ENCODE results near the gene REV3L.
A peak's percentile ranks its signal among the peaks of the same experiment; 100 is the strongest.
"Not testable (repeated sequence)": the region's sequence is repeated elsewhere in the genome, so short reads cannot be mapped to it uniquely, and the experiment has no call there.

The REV3L gene

DNA sequence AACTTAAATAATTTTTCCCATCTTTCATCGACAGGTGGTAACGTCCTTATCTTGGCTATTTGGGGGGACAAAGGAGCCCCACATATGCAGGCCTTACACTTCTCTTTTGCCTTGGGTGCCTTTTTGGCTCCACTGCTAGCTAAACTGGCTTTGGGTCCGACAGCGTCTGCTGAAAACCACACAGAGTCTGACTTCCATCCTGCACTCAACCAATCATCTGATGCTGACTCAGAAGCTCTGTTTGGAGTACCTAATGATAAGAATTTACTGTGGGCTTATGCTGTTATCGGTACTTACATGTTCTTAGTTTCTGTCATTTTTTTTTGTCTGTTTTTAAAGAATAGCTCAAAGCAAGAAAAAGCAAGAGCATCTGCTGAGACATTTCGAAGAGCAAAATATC, 217.2 kb downstream of the REV3L start:
- Mint-ChIP-seq H3K27ac (no peak overlapping the region), H3K4me3 (no peak overlapping the region), H3K27me3 (no peaks in the 10 kb centered on the region), H3K4me1 (ENCODE audit: low read depth) (peaks cover 20% of the 10 kb centered on the region), H3K9me3 (no peaks in the 10 kb centered on the region), H3K36me3 (ENCODE audit: low read depth) (peaks cover 67% of the 10 kb centered on the region)
- intact Hi-C loops (cut with micrococcal nuclease), result no loop called here

DNA sequence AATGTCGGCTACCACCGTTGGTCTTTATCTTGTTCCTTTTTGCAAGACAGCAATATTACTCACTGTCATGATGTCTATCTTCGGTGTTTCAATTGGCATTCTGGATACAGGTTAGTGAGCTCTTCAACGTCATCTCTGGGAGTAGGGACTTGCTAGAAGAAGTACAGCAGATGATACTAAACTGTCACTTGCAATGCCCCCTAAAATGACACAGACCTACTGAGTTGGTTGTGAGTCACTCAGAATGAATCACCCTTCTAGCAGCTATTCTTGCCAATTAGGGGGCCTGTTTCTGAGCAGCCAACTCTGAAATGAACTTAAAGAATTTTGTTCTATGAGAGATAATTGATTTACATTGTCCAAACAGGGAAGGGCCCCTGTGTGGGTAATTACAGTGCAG, 219.2 kb downstream of the REV3L start:
- Mint-ChIP-seq H3K27me3 (no peaks in the 10 kb centered on the region), H3K36me3 (ENCODE audit: low read depth) (peaks cover 48% of the 10 kb centered on the region), H3K9me3 (no peaks in the 10 kb centered on the region), H3K4me3 (no peak overlapping the region), H3K4me1 (ENCODE audit: low read depth) (peaks cover 32% of the 10 kb centered on the region), H3K27ac (no peak overlapping the region)
- intact Hi-C loops (cut with micrococcal nuclease), result no loop called here

DNA sequence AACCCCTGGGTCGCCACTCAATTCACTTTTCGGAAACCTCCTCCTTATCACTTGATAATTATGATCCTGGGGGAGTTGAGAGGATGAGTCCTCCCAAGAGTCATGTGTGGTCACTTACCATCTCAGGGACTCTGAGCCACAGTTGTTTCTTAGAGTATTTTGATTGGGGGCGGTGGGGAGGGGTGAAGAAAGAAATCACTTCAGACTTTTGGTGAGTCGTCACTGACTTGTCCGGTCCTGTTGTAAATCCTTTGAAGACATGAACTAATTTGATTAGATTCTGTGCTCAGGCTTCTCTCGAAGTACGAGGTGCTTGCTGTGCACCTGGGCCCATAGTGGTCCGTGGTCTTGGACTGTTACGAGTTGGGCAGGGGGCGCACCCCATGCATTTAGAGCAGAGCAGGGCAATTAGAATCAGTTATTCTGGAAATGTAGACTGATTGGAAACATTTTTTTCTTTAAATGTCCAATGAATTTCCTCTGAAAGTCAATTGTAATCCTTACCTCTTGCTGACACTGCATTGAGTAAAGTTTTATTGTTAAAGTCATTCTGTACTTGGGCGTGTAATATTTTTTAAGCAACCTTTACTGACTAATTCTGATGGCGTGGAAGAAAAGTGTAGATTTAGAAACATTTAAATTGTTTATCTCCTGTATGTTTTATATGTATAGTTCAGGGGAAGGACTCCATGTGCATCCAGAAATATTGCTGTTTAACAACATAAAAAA, 222.3 kb downstream of the REV3L start:
- peaks cover 25% of the 10 kb centered on the region for H3K4me1 Mint-ChIP-seq (ENCODE audit: low read depth)
- peak overlapping the region; percentile 89 for H3K27ac Mint-ChIP-seq
- no peak overlapping the region for H3K4me3 Mint-ChIP-seq
- peaks cover 24% of the 10 kb centered on the region for H3K36me3 Mint-ChIP-seq (ENCODE audit: low read depth)
- intact Hi-C loops (cut with micrococcal nuclease), result no loop called here
- H3K9me3 Mint-ChIP-seq, result no peaks in the 10 kb centered on the region
- H3K27me3 Mint-ChIP-seq, result no peaks in the 10 kb centered on the region

DNA sequence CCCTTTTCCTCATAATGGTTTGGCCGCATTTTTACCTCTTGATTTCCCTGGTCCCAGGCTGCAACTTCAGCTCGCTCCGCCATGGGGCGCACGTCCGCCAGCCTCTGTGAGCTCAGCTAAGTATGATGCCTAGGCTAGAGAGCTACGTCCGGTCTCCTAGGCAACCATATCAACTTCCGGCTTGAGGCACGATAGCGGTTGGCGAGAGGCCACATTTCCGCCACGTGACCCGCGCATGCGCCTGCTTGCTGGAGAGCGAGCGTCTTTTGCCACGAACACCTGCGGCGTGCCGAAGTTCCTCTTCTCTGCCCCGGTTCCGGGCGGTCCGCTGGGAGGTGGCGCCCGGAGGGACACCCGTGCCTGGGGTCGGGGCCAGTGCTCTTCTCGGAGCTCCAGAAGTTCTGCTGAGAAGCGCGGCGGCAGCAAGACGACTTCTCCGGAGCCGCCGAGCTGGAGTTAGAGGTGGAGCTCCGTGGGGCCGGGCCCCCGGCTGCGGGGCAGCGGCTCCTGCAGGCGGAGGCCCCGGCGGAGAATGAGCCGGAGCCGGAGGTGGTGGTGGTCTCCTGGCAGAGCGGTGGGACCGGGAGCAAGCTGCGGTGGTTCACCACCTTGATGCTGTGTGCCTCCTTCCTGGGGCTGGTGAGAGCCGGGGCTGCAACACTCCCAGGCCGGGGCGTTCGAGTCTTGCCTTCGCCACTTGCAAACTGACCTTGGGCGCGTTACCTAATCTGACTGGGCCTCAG, 223.8 kb downstream of the REV3L start:
- Mint-ChIP-seq H3K36me3 (ENCODE audit: low read depth) (peaks cover 14% of the 10 kb centered on the region), H3K9me3 (no peaks in the 10 kb centered on the region), H3K27ac (peak overlapping the region; percentile 89), H3K4me1 (ENCODE audit: low read depth) (peaks cover 25% of the 10 kb centered on the region), H3K27me3 (peaks cover 4% of the 10 kb centered on the region), H3K4me3 (peak overlapping the region; percentile 79)
- intact Hi-C loops (cut with micrococcal nuclease), result loop anchor here (1.0 to 10.0 kb wide), 4 partner anchors 224 to 786 kb away; partner anchors contain the start of gene REV3L

DNA sequence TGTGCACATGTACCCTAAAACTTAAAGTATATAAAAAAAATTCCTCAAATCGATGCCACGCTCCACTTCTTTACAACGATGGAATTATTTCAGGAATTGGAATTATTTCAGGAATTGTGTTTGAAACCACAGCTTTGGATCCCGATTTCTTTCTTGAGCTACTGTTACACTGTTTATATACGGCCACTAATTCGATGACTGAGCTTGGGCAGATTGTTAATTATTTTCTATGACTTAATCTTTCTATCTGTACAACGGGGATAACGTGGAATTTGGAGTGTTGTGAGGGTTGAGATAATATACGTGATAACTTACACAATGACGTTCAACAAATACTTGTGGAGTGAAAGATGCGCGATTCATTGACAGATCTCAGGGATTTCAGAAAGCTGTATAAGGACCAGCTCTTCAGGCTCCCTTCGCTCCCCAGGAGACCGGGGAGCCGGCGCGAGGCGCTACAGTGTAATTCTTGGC, 224.4 kb downstream of the REV3L start:
- peak overlapping the region; percentile 89 for H3K27ac Mint-ChIP-seq
- no peaks in the 10 kb centered on the region for H3K9me3 Mint-ChIP-seq
- H3K36me3 Mint-ChIP-seq (ENCODE audit: low read depth), result peaks cover 8% of the 10 kb centered on the region
- peaks cover 25% of the 10 kb centered on the region for H3K4me1 Mint-ChIP-seq (ENCODE audit: low read depth)
- intact Hi-C loops (cut with micrococcal nuclease), result loop anchor here (1.0 to 10.0 kb wide), 4 partner anchors 225 to 786 kb away; partner anchors contain the start of gene REV3L
- peak overlapping the region; percentile 79 for H3K4me3 Mint-ChIP-seq
- peaks cover 6% of the 10 kb centered on the region for H3K27me3 Mint-ChIP-seq

DNA sequence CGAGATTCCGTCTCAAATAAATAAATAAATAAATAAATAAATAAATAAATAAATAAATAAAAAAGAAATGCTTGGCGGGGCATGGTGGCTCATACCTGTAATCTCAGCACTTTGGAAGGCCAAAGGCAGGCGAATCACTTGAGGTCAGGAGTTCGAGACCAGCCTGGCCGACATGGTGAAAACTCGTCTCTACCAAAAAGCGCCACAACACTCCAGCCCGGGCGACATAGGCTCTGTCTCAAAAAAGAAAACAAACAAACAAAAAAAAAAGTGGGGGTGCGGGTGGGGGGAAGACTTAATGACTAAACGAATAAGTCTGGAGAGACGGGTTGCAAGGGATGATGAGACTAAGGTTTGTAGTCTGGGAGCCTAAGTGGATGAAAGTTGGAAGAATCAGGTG, 225.0 kb downstream of the REV3L start:
- intact Hi-C loops (cut with micrococcal nuclease), result loop anchor here (2.0 to 10.0 kb wide), 3 partner anchors 319 to 787 kb away; no protein-coding TSS in a partner anchor
- H3K4me3 Mint-ChIP-seq, result no peak overlapping the region
- H3K4me1 Mint-ChIP-seq (ENCODE audit: low read depth), result peaks cover 25% of the 10 kb centered on the region
- peaks cover 4% of the 10 kb centered on the region for H3K36me3 Mint-ChIP-seq (ENCODE audit: low read depth)
- no peaks in the 10 kb centered on the region for H3K9me3 Mint-ChIP-seq
- H3K27me3 Mint-ChIP-seq, result peaks cover 6% of the 10 kb centered on the region
- no peak overlapping the region for H3K27ac Mint-ChIP-seq

DNA sequence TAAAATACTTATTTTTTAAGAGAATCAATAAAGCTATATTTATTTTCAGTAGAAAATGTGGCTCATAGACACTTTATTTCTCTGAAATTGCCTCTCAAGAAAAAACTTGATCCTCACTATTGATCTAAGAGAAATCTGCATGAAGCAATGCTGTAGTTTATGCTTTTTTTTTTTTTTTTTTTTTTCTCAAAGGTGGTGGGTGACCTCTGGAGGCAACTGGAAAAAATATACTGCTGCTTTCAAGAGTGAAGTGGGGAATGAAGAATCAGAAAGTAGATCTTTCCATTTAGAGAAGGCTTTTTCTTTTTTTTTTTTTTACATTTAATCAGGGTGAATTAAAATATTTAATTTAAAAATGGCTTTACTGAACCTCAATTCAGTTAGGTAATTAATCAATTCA, 226.4 kb downstream of the REV3L start:
- H3K27ac Mint-ChIP-seq, result no peak overlapping the region
- no peak overlapping the region for H3K4me3 Mint-ChIP-seq
- no peaks in the 10 kb centered on the region for H3K36me3 Mint-ChIP-seq (ENCODE audit: low read depth)
- no peaks in the 10 kb centered on the region for H3K9me3 Mint-ChIP-seq
- peaks cover 6% of the 10 kb centered on the region for H3K27me3 Mint-ChIP-seq
- intact Hi-C loops (cut with micrococcal nuclease), result loop anchor here (10.0 kb wide), 1 partner anchor 788 kb away; no protein-coding TSS in a partner anchor
- H3K4me1 Mint-ChIP-seq (ENCODE audit: low read depth), result peaks cover 25% of the 10 kb centered on the region

DNA sequence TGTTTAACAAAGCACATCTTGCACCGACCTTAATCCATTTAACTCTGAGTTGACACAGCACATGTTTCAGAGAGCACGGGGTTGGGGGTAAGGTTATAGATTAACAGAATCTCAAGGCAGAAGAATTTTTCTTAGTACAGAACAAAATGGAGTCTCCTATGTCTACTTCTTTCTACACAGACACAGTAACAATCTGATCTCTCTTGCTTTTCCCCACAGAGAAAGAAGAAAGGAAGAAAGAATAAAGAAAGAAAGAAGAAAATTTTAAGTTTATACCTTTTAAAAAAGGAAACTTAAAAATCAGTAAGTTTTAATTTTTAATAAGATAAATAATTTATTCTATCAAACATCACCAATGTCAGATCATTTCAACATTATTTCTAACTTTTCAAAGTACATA, 227.2 kb downstream of the REV3L start:
- not testable (repeated sequence) for H3K4me3 Mint-ChIP-seq; H3K27ac Mint-ChIP-seq; H3K9me3 Mint-ChIP-seq; H3K36me3 Mint-ChIP-seq (ENCODE audit: low read depth); H3K27me3 Mint-ChIP-seq
- peaks cover 20% of the 10 kb centered on the region for H3K4me1 Mint-ChIP-seq (ENCODE audit: low read depth)
- intact Hi-C loops (cut with micrococcal nuclease), result loop anchor here (10.0 kb wide), 1 partner anchor 789 kb away; no protein-coding TSS in a partner anchor

DNA sequence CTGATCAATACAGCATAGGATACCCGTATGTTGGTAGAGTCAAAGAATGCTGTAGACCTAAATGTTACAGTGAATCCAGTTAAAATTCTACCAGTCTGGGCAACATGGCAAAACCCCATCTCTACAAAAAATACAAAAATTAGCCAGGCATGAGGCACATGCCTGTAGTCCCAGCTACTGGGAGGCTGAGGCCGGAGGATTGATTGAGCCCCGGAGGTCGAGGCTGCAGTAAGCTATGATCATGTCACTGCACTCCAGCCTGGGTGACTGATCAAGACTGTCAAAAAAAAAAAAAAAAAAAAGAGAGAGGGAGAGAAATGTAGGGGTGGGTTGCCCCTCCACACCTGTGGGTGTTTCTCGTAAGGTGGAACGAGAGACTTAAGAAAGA, 228.2 kb downstream of the REV3L start:
- peaks cover 6% of the 10 kb centered on the region for H3K27me3 Mint-ChIP-seq
- peaks cover 10% of the 10 kb centered on the region for H3K4me1 Mint-ChIP-seq (ENCODE audit: low read depth)
- no peaks in the 10 kb centered on the region for H3K36me3 Mint-ChIP-seq (ENCODE audit: low read depth)
- H3K4me3 Mint-ChIP-seq, result no peak overlapping the region
- intact Hi-C loops (cut with micrococcal nuclease), result loop anchor here (5.0 to 10.0 kb wide), 2 partner anchors 398 to 790 kb away; no protein-coding TSS in a partner anchor
- no peaks in the 10 kb centered on the region for H3K9me3 Mint-ChIP-seq
- H3K27ac Mint-ChIP-seq, result no peak overlapping the region

DNA sequence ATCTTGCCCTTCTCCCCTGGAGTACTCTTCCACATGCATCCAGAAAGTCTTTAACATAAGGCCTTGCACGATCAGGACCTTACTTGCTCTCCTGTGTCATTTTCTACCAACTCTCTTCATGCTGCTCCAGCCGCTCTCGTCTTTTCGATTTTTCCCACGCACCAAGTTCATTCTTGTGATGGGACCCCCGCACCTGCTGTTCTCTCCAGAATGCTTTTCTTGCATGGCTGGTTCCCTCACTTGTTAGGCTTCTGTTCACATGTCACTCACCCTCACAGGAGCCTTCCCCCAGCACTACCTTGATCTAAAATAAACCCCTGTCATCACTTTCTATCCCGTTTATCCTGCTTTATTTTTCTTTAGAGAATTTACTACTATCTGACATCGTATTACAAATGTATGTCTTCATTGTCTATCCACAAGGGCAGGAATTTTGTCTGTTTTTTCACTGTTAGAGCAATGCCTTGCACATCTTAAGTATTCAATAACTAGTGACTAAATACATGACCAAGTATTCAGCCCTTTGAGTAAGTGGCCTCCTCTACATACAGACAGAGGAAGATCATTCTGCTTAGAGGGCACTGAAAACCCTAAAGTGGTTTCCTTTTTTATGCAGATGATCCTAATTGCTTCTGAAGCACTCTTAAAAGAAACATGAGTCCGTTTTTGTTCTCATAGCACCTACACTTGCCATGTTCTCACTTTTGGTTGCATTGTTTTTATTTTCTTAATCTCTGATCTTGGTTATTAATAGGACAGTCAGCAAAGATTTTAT, 228.8 kb downstream of the REV3L start:
- intact Hi-C loops (cut with micrococcal nuclease), result loop anchor here (5.0 to 10.0 kb wide), 2 partner anchors 398 to 791 kb away; no protein-coding TSS in a partner anchor
- Mint-ChIP-seq H3K9me3 (no peaks in the 10 kb centered on the region), H3K4me3 (no peak overlapping the region), H3K27ac (no peak overlapping the region), H3K27me3 (peaks cover 6% of the 10 kb centered on the region), H3K4me1 (ENCODE audit: low read depth) (peaks cover 10% of the 10 kb centered on the region), H3K36me3 (ENCODE audit: low read depth) (no peaks in the 10 kb centered on the region)

DNA sequence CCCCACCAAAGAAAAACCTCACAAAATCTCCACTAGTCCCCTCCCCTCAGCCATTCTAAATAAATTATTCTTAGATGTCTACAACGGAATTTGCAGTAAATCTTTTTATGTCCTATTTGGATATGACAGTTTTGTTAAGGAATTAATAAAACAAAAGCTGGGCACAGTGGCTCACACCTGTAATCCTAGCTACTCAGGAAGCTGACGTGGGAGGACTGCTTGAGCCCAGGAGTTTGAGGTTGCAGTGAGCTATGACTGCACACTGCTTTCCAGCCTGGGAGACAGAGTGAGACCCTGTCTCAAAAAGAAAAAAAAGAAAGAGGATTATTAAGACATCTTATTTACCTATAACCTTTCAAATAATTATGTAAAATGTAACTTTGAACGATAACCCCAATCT, 230.3 kb downstream of the REV3L start:
- H3K36me3 Mint-ChIP-seq (ENCODE audit: low read depth), result no peaks in the 10 kb centered on the region
- H3K4me3 Mint-ChIP-seq, result no peak overlapping the region
- no peak overlapping the region for H3K27ac Mint-ChIP-seq
- intact Hi-C loops (cut with micrococcal nuclease), result loop anchor here (5.0 to 10.0 kb wide), 2 partner anchors 400 to 792 kb away; no protein-coding TSS in a partner anchor
- H3K9me3 Mint-ChIP-seq, result no peaks in the 10 kb centered on the region
- H3K27me3 Mint-ChIP-seq, result peaks cover 6% of the 10 kb centered on the region
- H3K4me1 Mint-ChIP-seq (ENCODE audit: low read depth), result no peaks in the 10 kb centered on the region

DNA sequence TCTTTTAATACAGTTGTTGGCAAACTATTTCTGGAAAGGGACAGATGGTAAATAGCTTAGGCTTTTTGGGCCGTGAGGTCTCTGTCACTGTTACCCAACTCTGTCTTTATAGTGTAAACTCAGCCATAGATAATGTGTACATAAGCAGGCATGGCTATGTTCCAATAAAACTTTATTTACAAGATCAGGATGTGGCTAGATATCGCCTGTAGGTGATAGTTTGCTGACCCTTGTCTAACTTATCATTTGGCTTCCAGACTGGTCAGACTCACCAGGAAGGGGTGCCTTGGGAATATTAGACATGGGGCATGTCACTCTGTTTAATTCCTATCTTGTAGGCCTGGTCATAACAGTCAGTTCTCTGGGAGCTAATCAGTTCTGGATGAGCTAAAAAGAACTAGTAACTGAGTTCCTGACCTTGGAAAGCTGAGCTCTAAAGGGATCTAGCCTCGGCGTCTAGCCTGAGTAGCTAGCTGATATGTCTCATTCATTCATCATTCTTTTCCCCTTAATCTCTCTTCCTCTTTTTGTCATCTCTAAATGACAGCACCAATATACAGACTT, 232.1 kb downstream of the REV3L start:
- Mint-ChIP-seq H3K4me3 (no peak overlapping the region), H3K27me3 (peaks cover 6% of the 10 kb centered on the region), H3K27ac (no peak overlapping the region), H3K4me1 (ENCODE audit: low read depth) (no peaks in the 10 kb centered on the region), H3K9me3 (no peaks in the 10 kb centered on the region), H3K36me3 (ENCODE audit: low read depth) (no peaks in the 10 kb centered on the region)
- intact Hi-C loops (cut with micrococcal nuclease), result loop anchor here (5.0 to 10.0 kb wide), 2 partner anchors 401 to 794 kb away; no protein-coding TSS in a partner anchor
